Neuronal stem cell (in vitro differentiated cells): Measurements from ENCODE around the gene FAM174B.

Source experiments
- DNase-seq: peaks from one replicate; pipeline ENCODE4 v3.0.0-alpha.2; 2013; ENCODE audit warnings: low spot score
- H2AFZ ChIP-seq: one replicate; pipeline ENCODE4 v1.6.1; 2013; ENCODE audit warnings: mild to moderate bottlenecking, low read length, inconsistent platforms
- H2AK5ac ChIP-seq: 2 replicates; pipeline ENCODE4 v1.6.1; 2013; ENCODE audit warnings: low read depth, mild to moderate bottlenecking, inconsistent platforms, low read length, moderate library complexity, mixed read lengths
- H2BK120ac ChIP-seq: 2 replicates; pipeline ENCODE4 v1.6.1; 2013; ENCODE audit warnings: low read depth, mild to moderate bottlenecking, inconsistent platforms, low read length, moderate library complexity, mixed read lengths
- H2BK12ac ChIP-seq: one replicate; pipeline ENCODE4 v1.6.1; 2013; ENCODE audit warnings: low read length, inconsistent platforms
- H2BK15ac ChIP-seq: 2 replicates; pipeline ENCODE4 v1.6.1; 2013; ENCODE audit warnings: mild to moderate bottlenecking, low read length, inconsistent platforms, mixed read lengths
- H2BK5ac ChIP-seq: one replicate; pipeline ENCODE4 v1.6.1; 2013; ENCODE audit warnings: inconsistent platforms, mild to moderate bottlenecking, low read length, moderate library complexity
- H3K14ac ChIP-seq: one replicate; pipeline ENCODE4 v1.6.1; 2013; ENCODE audit warnings: low read length, inconsistent platforms
- H3K18ac ChIP-seq: 2 replicates; pipeline ENCODE4 v1.6.1; 2013; ENCODE audit warnings: low read length, inconsistent platforms
- H3K23ac ChIP-seq: 2 replicates; pipeline ENCODE4 v1.6.1; 2013; ENCODE audit warnings: low read depth, mild to moderate bottlenecking, mixed read lengths, low read length, inconsistent platforms; ENCODE audit not compliant: poor library complexity
- H3K27ac ChIP-seq: replicated peaks from 3 replicates; pipeline ENCODE4 v1.5.1; 2013; ENCODE audit warnings: low read length, inconsistent platforms
- H3K27me3 ChIP-seq, 3 experiments: 2 replicates each; pipeline ENCODE4 v1.6.1; 2013; ENCODE audit warnings: low read length in 3 of 3, mild to moderate bottlenecking in 2 of 3, inconsistent platforms in 1 of 3, low read depth in 1 of 3, mixed read lengths in 1 of 3, moderate library complexity in 1 of 3; ENCODE audit not compliant: control insufficient read depth in 3 of 3, insufficient read depth in 3 of 3
- H3K36me3 ChIP-seq, 2 donors: replicated peaks in 1 of 2; 2 replicates each; pipeline ENCODE4 v1.6.1; 2013; ENCODE audit warnings: low read length in 2 of 2; ENCODE audit not compliant: control insufficient read depth in 2 of 2, insufficient read depth in 2 of 2
- H3K4ac ChIP-seq: 2 replicates; pipeline ENCODE4 v1.6.1; 2013; ENCODE audit warnings: inconsistent platforms, mild to moderate bottlenecking, low read length, moderate library complexity
- H3K4me1 ChIP-seq, 2 donors: 1 replicate in 1 of 2; 2 replicates in 1 of 2; pipeline ENCODE4 v1.6.1; 2013; ENCODE audit warnings: low read length in 2 of 2, low read depth in 1 of 2; ENCODE audit not compliant: control insufficient read depth in 2 of 2, insufficient read depth in 1 of 2
- H3K4me2 ChIP-seq: one replicate; pipeline ENCODE4 v1.6.1; 2013; ENCODE audit warnings: mild to moderate bottlenecking, low read length, inconsistent platforms; ENCODE audit not compliant: insufficient read depth, poor library complexity, severe bottlenecking
- H3K4me3 ChIP-seq, 2 donors: 2 replicates each; pipeline ENCODE4 v1.5.1; 2013; ENCODE audit warnings: low read length in 2 of 2, mild to moderate bottlenecking in 2 of 2, inconsistent platforms in 1 of 2, moderate library complexity in 1 of 2
- H3K79me1 ChIP-seq: one replicate; pipeline ENCODE4 v1.6.1; 2013; ENCODE audit warnings: low read depth, mild to moderate bottlenecking, inconsistent platforms, low read length, moderate library complexity
- H3K9ac ChIP-seq: one replicate; pipeline ENCODE4 v1.6.1; 2013; ENCODE audit warnings: mild to moderate bottlenecking, low read depth, low read length, inconsistent platforms; ENCODE audit not compliant: poor library complexity
- H3K9me3 ChIP-seq, 2 donors: replicated peaks in 1 of 2; 2 replicates each; pipeline versions ENCODE3 to v1.6.1; 2013; ENCODE audit warnings: low read length in 2 of 2, mild to moderate bottlenecking in 2 of 2, inconsistent platforms in 1 of 2, low read depth in 1 of 2, mixed read lengths in 1 of 2, moderate library complexity in 1 of 2; ENCODE audit not compliant: control insufficient read depth in 2 of 2, insufficient read depth in 1 of 2
- H4K8ac ChIP-seq: one replicate; pipeline ENCODE4 v1.6.1; 2013; ENCODE audit warnings: low read depth, mild to moderate bottlenecking, inconsistent platforms, low read length, moderate library complexity
- H4K91ac ChIP-seq: one replicate; pipeline ENCODE4 v1.6.1; 2013; ENCODE audit warnings: low read length, low read depth, mild to moderate bottlenecking, inconsistent platforms; ENCODE audit not compliant: poor library complexity
- WGBS, 2 donors: extraction: QIAGEN DNeasy Blood & Tissue Kit; methylation state at CpG; one replicate each; pipeline ENCODE4 v1.1.7; 2013; ENCODE audit warnings: missing lambda C conversion rate in 2 of 2, mixed read lengths in 1 of 2; ENCODE audit not compliant: insufficient read length in 2 of 2, insufficient replicate concordance in 1 of 2; ENCODE audit errors: extremely low coverage in 2 of 2; 5-methylcytosine and 5-hydroxymethylcytosine counted together

The FAM174B gene

GRCh38 chr15:92603278-92603677 lies 52.3 kb downstream of the FAM174B start:
- H4K8ac ChIP-seq: no peak overlapping the region
- no peak overlapping the region for H4K91ac ChIP-seq
- no peak overlapping the region for H3K4me2 ChIP-seq
- no peak overlapping the region for H2BK120ac ChIP-seq
- H2AK5ac ChIP-seq: no peak overlapping the region
- peaks cover 0 to 3% of the 10 kb centered on the region in 2 donors for H3K9me3 ChIP-seq
- H3K23ac ChIP-seq: no peak overlapping the region
- H2AFZ ChIP-seq: no peak overlapping the region
- H3K36me3 ChIP-seq: no peaks in the 10 kb centered on the region
- no peak overlapping the region for H3K9ac ChIP-seq
- no peak overlapping the region for H3K4ac ChIP-seq
- DNase-seq: no peak
- H3K4me3 ChIP-seq: no peak overlapping the region
- no peak overlapping the region for H3K14ac ChIP-seq
- no peak overlapping the region for H2BK15ac ChIP-seq
- H2BK12ac ChIP-seq: no peak overlapping the region
- H3K18ac ChIP-seq: no peak overlapping the region
- H3K79me1 ChIP-seq: no peaks in the 10 kb centered on the region
- no peaks in the 10 kb centered on the region for H3K4me1 ChIP-seq
- peaks cover 0 to 10% (median 0%) of the 10 kb centered on the region in 3 experiments for H3K27me3 ChIP-seq
- H2BK5ac ChIP-seq: no peak overlapping the region
- WGBS, 2 donors: no CpG with 5 or more reads among the region's 5 CpGs
- H3K27ac ChIP-seq: no peak overlapping the region

GRCh38 chr15:92602267-92602593 lies 53.3 kb downstream of the FAM174B start:
- no peak overlapping the region for H3K18ac ChIP-seq
- H2BK120ac ChIP-seq: no peak overlapping the region
- peaks cover 0 to 10% (median 0%) of the 10 kb centered on the region in 3 experiments for H3K27me3 ChIP-seq
- H3K4me1 ChIP-seq: no peaks in the 10 kb centered on the region
- H3K4me3 ChIP-seq: no peak overlapping the region
- no peaks in the 10 kb centered on the region for H3K36me3 ChIP-seq
- no peak overlapping the region for H3K23ac ChIP-seq
- no peak overlapping the region for H2BK15ac ChIP-seq
- DNase-seq: no peak
- H3K79me1 ChIP-seq: no peaks in the 10 kb centered on the region
- WGBS, 2 donors: no CpG with 5 or more reads among the region's 2 CpGs
- H3K27ac ChIP-seq: no peak overlapping the region
- no peak overlapping the region for H3K9ac ChIP-seq
- peaks cover 0 to 3% of the 10 kb centered on the region in 2 donors for H3K9me3 ChIP-seq
- H4K8ac ChIP-seq: no peak overlapping the region
- H2BK12ac ChIP-seq: no peak overlapping the region
- no peak overlapping the region for H2AK5ac ChIP-seq
- no peak overlapping the region for H3K14ac ChIP-seq
- H3K4me2 ChIP-seq: no peak overlapping the region
- no peak overlapping the region for H3K4ac ChIP-seq
- H2BK5ac ChIP-seq: no peak overlapping the region
- H2AFZ ChIP-seq: no peak overlapping the region
- H4K91ac ChIP-seq: no peak overlapping the region

- Histone ChIP-seq H4K91ac (no peak overlapping the region), H3K14ac (no peak overlapping the region), H2BK15ac (no peak overlapping the region), H3K4me3 (no peak overlapping the region), H3K4ac (no peak overlapping the region), H3K79me1 (no peaks in the 10 kb centered on the region), H2AFZ (no peak overlapping the region), H3K36me3 (no peaks in the 10 kb centered on the region), H3K18ac (no peak overlapping the region), H2AK5ac (no peak overlapping the region), H3K27me3 (peaks cover 0 to 10% (median 0%) of the 10 kb centered on the region in 3 experiments), H3K27ac (no peak overlapping the region), H3K4me1 (no peaks in the 10 kb centered on the region), H3K9ac (no peak overlapping the region), H2BK5ac (no peak overlapping the region), H4K8ac (no peak overlapping the region), H3K4me2 (no peak overlapping the region), H3K23ac (no peak overlapping the region), H2BK120ac (no peak overlapping the region), H2BK12ac (no peak overlapping the region), H3K9me3 (peaks cover 0 to 3% of the 10 kb centered on the region in 2 donors)
- WGBS, 2 donors: no CpG with 5 or more reads among the region's 3 CpGs
- DNase-seq: no peak
Observed at GRCh38 chr15:92601592-92602266, 53.8 kb downstream of the FAM174B start.

GRCh38 chr15:92600856-92601255 lies 54.7 kb downstream of the FAM174B start:
- H3K9ac ChIP-seq: no peak overlapping the region
- no peaks in the 10 kb centered on the region for H3K36me3 ChIP-seq
- H2BK12ac ChIP-seq: no peak overlapping the region
- peaks cover 0 to 3% of the 10 kb centered on the region in 2 donors for H3K9me3 ChIP-seq
- no peaks in the 10 kb centered on the region for H3K79me1 ChIP-seq
- H2BK120ac ChIP-seq: no peak overlapping the region
- no peak overlapping the region for H3K18ac ChIP-seq
- H4K91ac ChIP-seq: no peak overlapping the region
- no peak overlapping the region for H2BK5ac ChIP-seq
- H3K14ac ChIP-seq: no peak overlapping the region
- H2BK15ac ChIP-seq: no peak overlapping the region
- no CpG with 5 or more reads among the region's 3 CpGs for WGBS, 2 donors
- peaks cover 0 to 10% (median 0%) of the 10 kb centered on the region in 3 experiments for H3K27me3 ChIP-seq
- H3K27ac ChIP-seq: no peak overlapping the region
- H3K4me3 ChIP-seq: no peak overlapping the region
- H3K4me2 ChIP-seq: no peak overlapping the region
- H2AFZ ChIP-seq: no peak overlapping the region
- DNase-seq: no peak
- no peak overlapping the region for H2AK5ac ChIP-seq
- no peak overlapping the region for H3K4ac ChIP-seq
- no peaks in the 10 kb centered on the region for H3K4me1 ChIP-seq
- no peak overlapping the region for H4K8ac ChIP-seq
- H3K23ac ChIP-seq: no peak overlapping the region
